Thoracic aorta (tissue), 2 donors: ENCODE results near the gene PIGT. TPM values are rescaled to one million over a fixed set of nuclear protein-coding genes. Genes with fewer than 3 reads are reported as not detected.
"Not testable (repeated sequence)": the region's sequence is repeated elsewhere in the genome, so short reads cannot be mapped to it uniquely, and the experiment has no call there.

Experiments
- ATAC-seq: fragments of 150-250 bp; one replicate; pipeline ENCODE4 v1.8.0; 2017; ENCODE audit warnings: low read depth; ENCODE audit not compliant: insufficient number of reproducible peaks, low FRiP score
- DNase-seq: peaks from one replicate; pipeline ENCODE4 v3.0.0-alpha.2; 2020; ENCODE audit warnings: low spot score
- H3K27ac ChIP-seq, 2 donors: fragments of 200-600 bp; sonication (generic); 1 replicate in 1 of 2; 2 replicates in 1 of 2; pipeline ENCODE4 v1.5.1; 2016; ENCODE audit warnings: mild to moderate bottlenecking in 2 of 2, moderate library complexity in 2 of 2
- H3K27me3 ChIP-seq: fragments of 200-600 bp; sonication (generic); replicated peaks from 2 replicates; pipeline ENCODE4 v1.6.0; 2016; ENCODE audit warnings: mild to moderate bottlenecking; ENCODE audit not compliant: insufficient read depth
- H3K36me3 ChIP-seq: fragments of 200-600 bp; sonication (generic); one replicate; pipeline ENCODE4 v1.5.1; 2016
- H3K4me1 ChIP-seq, 2 donors: fragments of 200-600 bp; sonication (generic); 1 replicate in 1 of 2; 2 replicates in 1 of 2; pipeline versions ENCODE4 v1.5.1 to v1.6.0; 2016; ENCODE audit warnings: low read depth in 2 of 2, mild to moderate bottlenecking in 1 of 2; ENCODE audit not compliant: control insufficient read depth in 1 of 2
- H3K4me3 ChIP-seq: fragments of 200-600 bp; sonication (generic); 2 replicates; pipeline ENCODE4 v1.5.1; 2016; ENCODE audit warnings: mild to moderate bottlenecking
- H3K9me3 ChIP-seq: fragments of 200-600 bp; sonication (generic); 2 replicates; pipeline ENCODE4 v1.5.1; 2016
- CTCF ChIP-seq: fragments of 200-600 bp; sonication (generic); IDR thresholded peaks from one replicate; pipeline ENCODE4 v1.5.1; 2019; ENCODE audit warnings: antibody characterized with exemption
- total RNA-seq, 2 donors: library from RNA; depleted of rRNA; stranded (reverse); fragments of >200 nt; gene quantifications; one replicate each; pipeline versions ENCODE4 v1.1.0 to v1.2.3, GENCODE V29; 2016

PIGT gene
- total RNA-seq, 2 donors from 2014 or later = 117 to 169 TPM

GRCh38 chr20:45470262-45470931 is 54.5 kb downstream of the PIGT start:
- peak overlapping the region; percentile 70 for H3K4me3 ChIP-seq
- TF ChIP-seq CTCF = no peak
- DNase-seq (no peak), ATAC-seq (peak; percentile 36)
- peaks cover 10 to 15% of the 10 kb centered on the region in 2 donors for H3K4me1 ChIP-seq
- no peaks in the 10 kb centered on the region for H3K9me3 ChIP-seq
- no peaks in the 10 kb centered on the region for H3K36me3 ChIP-seq
- no peak overlapping the region for H3K27ac ChIP-seq
- H3K27me3 ChIP-seq = peaks cover 7% of the 10 kb centered on the region

GRCh38 chr20:45470937-45471336 is 55.0 kb downstream of the PIGT start:
- Histone ChIP-seq H3K9me3 (no peaks in the 10 kb centered on the region), H3K27ac (no peak overlapping the region), H3K36me3 (no peaks in the 10 kb centered on the region), H3K4me1 (peaks cover 10 to 15% of the 10 kb centered on the region in 2 donors), H3K4me3 (peak overlapping the region; percentile 70), H3K27me3 (peaks cover 7% of the 10 kb centered on the region)
- DNase-seq = no peak
- TF ChIP-seq CTCF = no peak
- no peak for ATAC-seq

GRCh38 chr20:45472286-45472685 is 56.3 kb downstream of the PIGT start:
- not testable (repeated sequence) for H3K36me3 ChIP-seq, H3K27me3 ChIP-seq, H3K4me3 ChIP-seq, DNase-seq, H3K27ac ChIP-seq, H3K9me3 ChIP-seq, ATAC-seq
- peaks cover 10 to 15% of the 10 kb centered on the region in 2 donors for H3K4me1 ChIP-seq

Other genes with a start within 250 kb of the PIGT start
- gene PI3, start 241.2 kb upstream of the PIGT start, total RNA-seq = not detected
- not detected for gene SEMG1, start 209.1 kb upstream of the PIGT start, total RNA-seq
- gene SEMG2, start 194.8 kb upstream of the PIGT start, total RNA-seq = not detected
- 10 to 100 TPM; 44.3 to 56.0 TPM for gene SLPI, start 161.6 kb upstream of the PIGT start, total RNA-seq
- not detected for gene RBPJL, start 109.3 kb upstream of the PIGT start, total RNA-seq
- gene MATN4, start 107.8 kb upstream of the PIGT start, total RNA-seq = under 1 TPM in 1 of 2 donors, not detected in 1; 0.27 TPM
- gene SDC4, start 67.7 kb upstream of the PIGT start, total RNA-seq = 100 to 1,000 TPM in 1 of 2 donors, 10 to 100 TPM in 1; 93.5 to 108 TPM
- gene SYS1, start 53.0 kb upstream of the PIGT start, total RNA-seq = 10 to 100 TPM; 24.6 to 40.8 TPM
- gene TP53TG5, start 37.8 kb upstream of the PIGT start, total RNA-seq = not detected
- gene DBNDD2, start 7.9 kb upstream of the PIGT start, total RNA-seq = 100 to 1,000 TPM in 1 of 2 donors, 10 to 100 TPM in 1; 97.6 to 120 TPM
- not detected for gene WFDC2, start 53.6 kb downstream of the PIGT start, total RNA-seq
- not detected for gene SPINT3, start 99.5 kb downstream of the PIGT start, total RNA-seq
- not detected for gene WFDC6, start 123.3 kb downstream of the PIGT start, total RNA-seq
- not detected for gene EPPIN, start 131.3 kb downstream of the PIGT start, total RNA-seq
- not detected for gene WFDC8, start 163.1 kb downstream of the PIGT start, total RNA-seq
- not detected for gene WFDC10A, start 213.6 kb downstream of the PIGT start, total RNA-seq
- not detected for gene WFDC9, start 215.1 kb downstream of the PIGT start, total RNA-seq